ENCODE results near the gene C17orf67. TPM values are rescaled to one million over a fixed set of nuclear protein-coding genes. Genes with fewer than 3 reads are reported as not detected.

C17orf67 gene
- total and polyA plus RNA-seq, 10 donors: 2.0 to 10.4 (median 4.4) TPM

GRCh38 chr17:56801459-56802178 is 32.1 kb downstream of the C17orf67 start:
- H3K27me3 ChIP-seq (replicated peaks in 1 of 7): no peaks in the 10 kb centered on the region
- H3K9me3 ChIP-seq: no peaks in the 10 kb centered on the region
- TF ChIP-seq POLR2A (IDR thresholded peaks at IDR 0.05): no peak
- TF ChIP-seq CTCF (IDR thresholded peaks at IDR 0.05 in 8 of 11, conservative IDR thresholded peaks at IDR 0.05 in 3 of 11): no peak
- TF ChIP-seq POLR2AphosphoS5 (IDR thresholded peaks at IDR 0.05): no peak
- WGBS, 5 donors: 83 to 91% (median 88%) methylated on average over 4 of the region's 4 CpGs
- no peak for DNase-seq
- H3K4me1 ChIP-seq: no peaks in the 10 kb centered on the region
- no peaks in the 10 kb centered on the region for H3K36me3 ChIP-seq
- no peak overlapping the region for H3K27ac ChIP-seq
- H3K4me3 ChIP-seq: no peak overlapping the region
- intact Hi-C loops (cut with DNase I; ENCODE audit: low total_unique reads): no loop called here

- Histone ChIP-seq H3K4me3 (no peak overlapping the region), H3K36me3 (peaks cover 0 to 6% (median 0%) of the 10 kb centered on the region in 6 donors), H3K9me3 (no peaks in the 10 kb centered on the region), H3K4me1 (no peaks in the 10 kb centered on the region), H3K27me3 (replicated peaks in 1 of 7) (no peaks in the 10 kb centered on the region), H3K27ac (no peak overlapping the region)
- no peak for TF ChIP-seq CTCF (IDR thresholded peaks at IDR 0.05 in 8 of 11, conservative IDR thresholded peaks at IDR 0.05 in 3 of 11)
- TF ChIP-seq POLR2A (IDR thresholded peaks at IDR 0.05): no peak
- TF ChIP-seq POLR2AphosphoS5 (IDR thresholded peaks at IDR 0.05): no peak
- WGBS, 5 donors: 54 to 76% (median 71%) methylated on average over 4 of the region's 4 CpGs
- DNase-seq: no peak
- intact Hi-C loops (cut with DNase I; ENCODE audit: low total_unique reads): no loop called here
These were observed 34.8 kb downstream of the C17orf67 start for GRCh38 chr17:56798916-56799315.

GRCh38 chr17:56796536-56796935 is 37.2 kb downstream of the C17orf67 start:
- TF ChIP-seq CTCF (IDR thresholded peaks at IDR 0.05 in 8 of 11, conservative IDR thresholded peaks at IDR 0.05 in 3 of 11) (no peak), POLR2A (IDR thresholded peaks at IDR 0.05) (no peak), POLR2AphosphoS5 (IDR thresholded peaks at IDR 0.05) (no peak)
- Histone ChIP-seq H3K4me3 (no peak overlapping the region), H3K27ac (no peak overlapping the region), H3K4me1 (no peaks in the 10 kb centered on the region), H3K9me3 (no peaks in the 10 kb centered on the region), H3K36me3 (peaks cover 0 to 6% (median 0%) of the 10 kb centered on the region in 6 donors), H3K27me3 (replicated peaks in 1 of 7) (no peaks in the 10 kb centered on the region)
- intact Hi-C loops (cut with DNase I; ENCODE audit: low total_unique reads): no loop called here
- WGBS, 5 donors: 88 to 95% (median 90%) methylated on average over 8 of the region's 8 CpGs
- DNase-seq: no peak

- TF ChIP-seq POLR2AphosphoS5 (IDR thresholded peaks at IDR 0.05): no peak
- TF ChIP-seq CTCF (IDR thresholded peaks at IDR 0.05 in 8 of 11, conservative IDR thresholded peaks at IDR 0.05 in 3 of 11): no peak
- TF ChIP-seq POLR2A (IDR thresholded peaks at IDR 0.05): no peak
- H3K36me3 ChIP-seq: peaks cover 0 to 6% (median 0%) of the 10 kb centered on the region in 6 donors
- no peak overlapping the region for H3K4me3 ChIP-seq
- no peaks in the 10 kb centered on the region for H3K4me1 ChIP-seq
- H3K27me3 ChIP-seq (replicated peaks in 1 of 7): no peaks in the 10 kb centered on the region
- no peak overlapping the region for H3K27ac ChIP-seq
- no peaks in the 10 kb centered on the region for H3K9me3 ChIP-seq
- no peak for DNase-seq
- intact Hi-C loops (cut with DNase I; ENCODE audit: low total_unique reads): no loop called here
- 80 to 99% (median 90%) methylated on average over 5 of the region's 5 CpGs for WGBS, 5 donors
These were observed 38.4 kb downstream of the C17orf67 start for GRCh38 chr17:56795221-56795865.

Data from spleen (tissue), 11 donors.